Measurements from ENCODE around the gene SLC38A8.

Gene SLC38A8

GRCh38 chr16:83972256-83973008 lies 70.2 kb downstream of the SLC38A8 start:
- H3K4me3 ChIP-seq (ENCODE audit: control insufficient read depth, low read depth, low read length), result no peak overlapping the region
- TF ChIP-seq CTCF (IDR thresholded peaks at IDR 0.05; ENCODE audit: control insufficient read depth, insufficient read depth, low read depth, low read length, missing control alignments), result no peak
- no peak for DNase-seq (ENCODE audit: low read depth)

GRCh38 chr16:83971165-83972130 lies 71.1 kb downstream of the SLC38A8 start:
- no peak for DNase-seq (ENCODE audit: low read depth)
- H3K4me3 ChIP-seq (ENCODE audit: control insufficient read depth, low read depth, low read length), result no peak overlapping the region
- no peak for TF ChIP-seq CTCF (IDR thresholded peaks at IDR 0.05; ENCODE audit: control insufficient read depth, insufficient read depth, low read depth, low read length, missing control alignments)

- no peak for TF ChIP-seq CTCF (IDR thresholded peaks at IDR 0.05; ENCODE audit: control insufficient read depth, insufficient read depth, low read depth, low read length, missing control alignments)
- DNase-seq (ENCODE audit: low read depth), result no peak
- no peak overlapping the region for H3K4me3 ChIP-seq (ENCODE audit: control insufficient read depth, low read depth, low read length)
Observed at GRCh38 chr16:83970430-83970815, 72.2 kb downstream of the SLC38A8 start.

- TF ChIP-seq CTCF (IDR thresholded peaks at IDR 0.05; ENCODE audit: control insufficient read depth, insufficient read depth, low read depth, low read length, missing control alignments), result no peak
- DNase-seq (ENCODE audit: low read depth), result no peak
- no peak overlapping the region for H3K4me3 ChIP-seq (ENCODE audit: control insufficient read depth, low read depth, low read length)
Observed at GRCh38 chr16:83969771-83970429, 72.7 kb downstream of the SLC38A8 start.

GRCh38 chr16:83968891-83969649 lies 73.5 kb downstream of the SLC38A8 start:
- no peak for TF ChIP-seq CTCF (IDR thresholded peaks at IDR 0.05; ENCODE audit: control insufficient read depth, insufficient read depth, low read depth, low read length, missing control alignments)
- H3K4me3 ChIP-seq (ENCODE audit: control insufficient read depth, low read depth, low read length), result no peak overlapping the region
- DNase-seq (ENCODE audit: low read depth), result no peak
